Endothelial cell of umbilical vein (primary cell): ENCODE measurements around the gene SYT10. TPM values are rescaled to one million over a fixed set of nuclear protein-coding genes. Genes with fewer than 3 reads are reported as not detected.

Experiments
- BruUV-seq: library from RNA; stranded (reverse); fragments of 400-500 nt; replicated peaks from 2 replicates; lab custom pipeline; 2021; lab: Mats Ljungman, UMichigan
- CTCF ChIA-PET: fragments of 300-600, 350-600 bp; sonication (Branson Sonifier 250); formaldehyde crosslinking; loops from one replicate; lab custom pipeline; 2021; ENCODE audit warnings: antibody characterized with exemption, inconsistent platforms; lab: Charles Lee
- POLR2A ChIA-PET: fragments of 300-600, 350-600 bp; sonication (Branson Sonifier 250); formaldehyde crosslinking; loops from one replicate; lab custom pipeline; 2021; ENCODE audit warnings: antibody characterized with exemption, inconsistent platforms; lab: Charles Lee
- DNase-seq: peaks from one replicate; pipeline ENCODE4 v3.0.0-alpha.2; 2011; ENCODE audit warnings: low read depth, low spot score
- FAIRE-seq: peaks from 2 replicates; lab custom pipeline; 2011; peaks lifted over from hg19 to GRCh38; lab: Jason Lieb, UNC
- H2AFZ ChIP-seq: 2 replicates; pipeline ENCODE4 v1.6.0; 2012; ENCODE audit warnings: low read depth, low read length, control low read depth, inconsistent platforms
- H3K27ac ChIP-seq: 2 replicates; pipeline ENCODE4 v1.5.1; 2011; ENCODE audit warnings: low read depth, mild to moderate bottlenecking, control low read depth, low read length, moderate library complexity; ENCODE audit not compliant: insufficient read depth
- H3K27me3 ChIP-seq, 2 experiments: 2 replicates each; pipeline versions ENCODE4 v1.6.0 to v1.6.1; 2011; ENCODE audit warnings: low read length in 2 of 2, mixed read lengths in 1 of 2; ENCODE audit not compliant: control insufficient read depth in 2 of 2, insufficient read depth in 2 of 2
- H3K36me3 ChIP-seq, 2 experiments: 2 replicates in 1 of 2; 3 replicates in 1 of 2; pipeline ENCODE4 v1.5.1; 2011; ENCODE audit warnings: low read length in 2 of 2, mild to moderate bottlenecking in 1 of 2, moderate library complexity in 1 of 2; ENCODE audit not compliant: control insufficient read depth in 2 of 2, insufficient read depth in 2 of 2; ENCODE audit errors: extremely low read depth in 1 of 2
- H3K4me1 ChIP-seq: 3 replicates; pipeline ENCODE4 v1.5.1; 2011; ENCODE audit warnings: mild to moderate bottlenecking, low read length; ENCODE audit not compliant: control insufficient read depth, insufficient read depth; ENCODE audit errors: extremely low read depth
- H3K4me2 ChIP-seq: 2 replicates; pipeline ENCODE4 v1.6.1; 2011; ENCODE audit warnings: low read length, control low read depth, mixed read lengths; ENCODE audit not compliant: insufficient read depth
- H3K4me3 ChIP-seq, 3 experiments: fragments of 200-600 bp in 1 of 3; sonication (generic), shearing (Covaris generic) in 1 of 3; replicated peaks in 1 of 3; 2 replicates each; pipeline ENCODE4 v1.5.1; 2011 to 2016; ENCODE audit warnings: control low read depth in 3 of 3, low read length in 3 of 3, mild to moderate bottlenecking in 2 of 3, inconsistent platforms in 1 of 3, low read depth in 1 of 3, moderate library complexity in 1 of 3; ENCODE audit not compliant: insufficient read depth in 1 of 3
- H3K79me2 ChIP-seq: 2 replicates; pipeline ENCODE4 v1.6.0; 2012; ENCODE audit warnings: low read length, inconsistent platforms; ENCODE audit not compliant: control insufficient read depth, insufficient read depth
- H3K9ac ChIP-seq: replicated peaks from 2 replicates; pipeline ENCODE3; 2011; ENCODE audit warnings: low read length, control low read depth; ENCODE audit not compliant: insufficient read depth; ENCODE audit errors: extremely low read depth
- H3K9me1 ChIP-seq: replicated peaks from 3 replicates; pipeline ENCODE4 v1.6.0; 2011; ENCODE audit warnings: mild to moderate bottlenecking, low read length; ENCODE audit not compliant: control insufficient read depth, insufficient read depth; ENCODE audit errors: extremely low read depth
- H3K9me3 ChIP-seq: replicated peaks from 2 replicates; pipeline ENCODE4 v1.5.1; 2012; ENCODE audit warnings: low read length, inconsistent platforms; ENCODE audit not compliant: control insufficient read depth, insufficient read depth
- H4K20me1 ChIP-seq: replicated peaks from 2 replicates; pipeline ENCODE3; 2011; ENCODE audit warnings: mild to moderate bottlenecking, low read length; ENCODE audit not compliant: control insufficient read depth, insufficient read depth; ENCODE audit errors: extremely low read depth
- EZH2 ChIP-seq: IDR thresholded peaks from 2 replicates; pipeline ENCODE4 v1.6.1; 2012; ENCODE audit warnings: borderline replicate concordance, low read depth, mild to moderate bottlenecking, moderate library complexity, low read length, inconsistent platforms; ENCODE audit not compliant: severe bottlenecking
- FOS ChIP-seq: IDR thresholded peaks from 2 replicates; pipeline ENCODE4 v1.6.1; 2011; ENCODE audit warnings: mild to moderate bottlenecking, low read length, moderate library complexity, borderline replicate concordance; ENCODE audit not compliant: insufficient read depth
- GATA2 ChIP-seq: IDR thresholded peaks from 2 replicates; pipeline ENCODE4 v1.7.0; 2011; ENCODE audit warnings: low read depth, mild to moderate bottlenecking, moderate library complexity, mixed read lengths, low read length; ENCODE audit not compliant: insufficient read length, insufficient read depth
- JUN ChIP-seq: IDR thresholded peaks from 2 replicates; pipeline ENCODE4 v1.6.1; 2011; ENCODE audit warnings: borderline replicate concordance, low read depth; ENCODE audit not compliant: insufficient read length, insufficient read depth
- MYC ChIP-seq: IDR thresholded peaks from one replicate; pipeline ENCODE4 v1.6.1; 2011; ENCODE audit warnings: mild to moderate bottlenecking, low read depth, low read length
- POLR2A ChIP-seq: IDR thresholded peaks from 2 replicates; pipeline ENCODE4 v1.6.1; 2012; ENCODE audit warnings: low read depth, mild to moderate bottlenecking, control low read depth, low read length
- POLR2AphosphoS5 ChIP-seq: IDR thresholded peaks from 2 replicates; pipeline ENCODE4 v1.6.1; 2012; ENCODE audit warnings: low read depth, mild to moderate bottlenecking, control low read depth, low read length, moderate library complexity; ENCODE audit not compliant: insufficient read depth
- dilution Hi-C: fragments of 300-500 bp; cut with MboI; formaldehyde crosslinking; loops from one replicate; pipeline ENCODE4 v1.15.0; 2019; ENCODE audit warnings: low sequenced_read_pairs; ENCODE audit not compliant: extremely low pct_ligation_motif_present
- intact Hi-C: fragments of 100-400 bp; cut with micrococcal nuclease; formaldehyde crosslinking; loops from one replicate; pipeline ENCODE4 v1.10.0; 2022
- polyA plus RNA-seq, 4 experiments: library from polyadenylated mRNA; depleted of rRNA in 3 of 4; stranded (reverse) in 3 of 4; unstranded in 1 of 4; fragments of >200 nt; gene quantifications; 2 replicates each; pipeline versions ENCODE4 v1.2.1 to v1.2.3, GENCODE V29; 2011 to 2012; ENCODE audit warnings: missing spikeins in 1 of 4
- total RNA-seq: library from RNA; stranded (reverse); gene quantifications from 2 replicates; pipeline ENCODE4 v1.2.3, GENCODE V29; 2021
- TF ChIP-seq, protein P1 (sequence below), 2 donors: IDR thresholded peaks; 1 replicate in 1 of 2; 2 replicates in 1 of 2; pipeline ENCODE4 v1.5.1; 2011; ENCODE audit warnings: low read length in 2 of 2, mild to moderate bottlenecking in 2 of 2, moderate library complexity in 2 of 2, control low read depth in 1 of 2, inconsistent platforms in 1 of 2, low read depth in 1 of 2; ENCODE audit not compliant: insufficient read depth in 1 of 2; ENCODE audit errors: extremely low read depth in 1 of 2
- TF ChIP-seq, protein P2 (sequence below): IDR thresholded peaks from 2 replicates; pipeline ENCODE4 v1.6.1; 2011; ENCODE audit not compliant: insufficient read depth, insufficient read length

SYT10 gene
- total and polyA plus RNA-seq, 2 donors (not counting 3 experiments of a cell fraction or from before 2014, with no cell fraction given) = not detected

DNA sequence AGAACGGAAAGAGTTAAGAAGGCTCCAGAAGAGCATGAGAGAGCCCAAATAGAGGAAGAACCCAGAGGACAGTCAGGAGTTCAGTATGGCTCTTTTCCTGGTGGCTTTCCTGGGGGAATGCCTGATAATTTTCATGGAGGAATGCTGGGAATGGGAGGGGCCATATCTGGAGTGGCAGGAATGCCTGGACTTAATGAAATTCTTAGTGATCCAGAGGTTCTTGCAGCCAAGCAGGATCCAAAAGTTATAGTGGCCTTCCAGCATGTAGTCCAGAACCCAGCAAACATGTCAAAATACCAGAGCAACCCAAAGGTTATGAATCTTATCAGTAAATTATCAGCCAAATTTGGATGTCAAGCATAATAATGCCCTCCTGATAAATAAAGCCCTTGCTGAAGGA, 15.5 kb upstream of the SYT10 start:
- no peak overlapping the region for H3K4me3 ChIP-seq
- H2AFZ ChIP-seq = no peak overlapping the region
- H4K20me1 ChIP-seq = no peaks in the 10 kb centered on the region
- no TSS peak for BruUV-seq
- intact Hi-C loops = no loop called here
- no peaks in the 10 kb centered on the region for H3K79me2 ChIP-seq
- no peaks in the 10 kb centered on the region for H3K9me3 ChIP-seq
- FAIRE-seq (no peak), DNase-seq (no peak)
- H3K4me2 ChIP-seq = no peak overlapping the region
- H3K27ac ChIP-seq = no peak overlapping the region
- no peaks in the 10 kb centered on the region for H3K4me1 ChIP-seq
- no peaks in the 10 kb centered on the region for H3K36me3 ChIP-seq
- H3K9me1 ChIP-seq = no peaks in the 10 kb centered on the region
- POLR2A ChIA-PET = no interaction called here
- dilution Hi-C loops = no loop called here
- no peak overlapping the region for H3K9ac ChIP-seq
- no peaks in the 10 kb centered on the region for H3K27me3 ChIP-seq
- TF ChIP-seq FOS (no peak), MYC (no peak)
- CTCF ChIA-PET = no interaction called here

DNA sequence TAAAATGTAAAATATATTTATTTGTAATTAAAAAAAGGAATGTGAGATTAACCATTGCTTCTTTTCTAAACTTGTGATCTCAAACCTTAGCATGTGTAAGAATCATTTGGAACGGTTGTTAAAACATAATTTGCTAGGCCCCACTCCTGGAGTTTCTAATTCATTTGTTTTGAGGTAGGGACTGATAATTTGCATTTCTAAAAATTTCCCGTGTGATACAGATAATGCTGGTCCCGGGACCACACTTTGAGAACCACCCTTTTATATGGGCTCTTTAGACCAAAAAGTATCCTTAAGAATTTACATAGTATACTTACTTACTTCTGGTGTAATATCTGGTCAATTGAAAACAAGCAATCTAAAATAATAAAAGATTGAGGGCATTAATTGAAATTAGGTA, 10.9 kb upstream of the SYT10 start:
- Histone ChIP-seq H2AFZ (no peak overlapping the region), H3K9me1 (no peaks in the 10 kb centered on the region), H3K27ac (no peak overlapping the region), H3K9ac (no peak overlapping the region), H3K4me3 (no peak overlapping the region), H3K4me2 (no peak overlapping the region), H4K20me1 (no peaks in the 10 kb centered on the region), H3K9me3 (no peaks in the 10 kb centered on the region), H3K4me1 (no peaks in the 10 kb centered on the region), H3K27me3 (no peaks in the 10 kb centered on the region), H3K36me3 (no peaks in the 10 kb centered on the region), H3K79me2 (no peaks in the 10 kb centered on the region)
- TF ChIP-seq EZH2 = no peak
- no peak for TF ChIP-seq JUN
- no peak for TF ChIP-seq POLR2A
- no peak for TF ChIP-seq FOS
- TF ChIP-seq, protein P1, sequence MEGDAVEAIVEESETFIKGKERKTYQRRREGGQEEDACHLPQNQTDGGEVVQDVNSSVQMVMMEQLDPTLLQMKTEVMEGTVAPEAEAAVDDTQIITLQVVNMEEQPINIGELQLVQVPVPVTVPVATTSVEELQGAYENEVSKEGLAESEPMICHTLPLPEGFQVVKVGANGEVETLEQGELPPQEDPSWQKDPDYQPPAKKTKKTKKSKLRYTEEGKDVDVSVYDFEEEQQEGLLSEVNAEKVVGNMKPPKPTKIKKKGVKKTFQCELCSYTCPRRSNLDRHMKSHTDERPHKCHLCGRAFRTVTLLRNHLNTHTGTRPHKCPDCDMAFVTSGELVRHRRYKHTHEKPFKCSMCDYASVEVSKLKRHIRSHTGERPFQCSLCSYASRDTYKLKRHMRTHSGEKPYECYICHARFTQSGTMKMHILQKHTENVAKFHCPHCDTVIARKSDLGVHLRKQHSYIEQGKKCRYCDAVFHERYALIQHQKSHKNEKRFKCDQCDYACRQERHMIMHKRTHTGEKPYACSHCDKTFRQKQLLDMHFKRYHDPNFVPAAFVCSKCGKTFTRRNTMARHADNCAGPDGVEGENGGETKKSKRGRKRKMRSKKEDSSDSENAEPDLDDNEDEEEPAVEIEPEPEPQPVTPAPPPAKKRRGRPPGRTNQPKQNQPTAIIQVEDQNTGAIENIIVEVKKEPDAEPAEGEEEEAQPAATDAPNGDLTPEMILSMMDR (IDR thresholded peaks at IDR 0.05; ENCODE audit: extremely low read depth in 1 of 2, insufficient read depth in 1 of 2, low read depth in 1 of 2, low read length in 2 of 2) = no peak
- TF ChIP-seq MYC = no peak
- TF ChIP-seq, protein P2, sequence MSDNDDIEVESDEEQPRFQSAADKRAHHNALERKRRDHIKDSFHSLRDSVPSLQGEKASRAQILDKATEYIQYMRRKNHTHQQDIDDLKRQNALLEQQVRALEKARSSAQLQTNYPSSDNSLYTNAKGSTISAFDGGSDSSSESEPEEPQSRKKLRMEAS = no peak
- no peak for TF ChIP-seq GATA2
- no peak for TF ChIP-seq POLR2AphosphoS5
- ChIA-PET POLR2A (no interaction called here), CTCF (no interaction called here)
- no peak for FAIRE-seq
- BruUV-seq = no TSS peak
- DNase-seq = no peak
- intact Hi-C loops = no loop called here
- dilution Hi-C loops = no loop called here
